GM19023 (cell line): ENCODE results near the gene NLRC5.
A peak's percentile ranks its signal among the peaks of the same experiment; 100 is the strongest.
"Not testable (repeated sequence)": the region's sequence is repeated elsewhere in the genome, so short reads cannot be mapped to it uniquely, and the experiment has no call there.

Experiments used
- ATAC-seq: cut with Tn5 transposase; IDR thresholded peaks from one replicate; pipeline ENCODE4 v1.9.1; 2021; ENCODE audit warnings: mild to moderate bottlenecking, moderate library complexity; ENCODE audit not compliant: unreplicated experiment

NLRC5 gene

GRCh38 chr16:57092786-57093411, 103.5 kb downstream of the NLRC5 start:
- ATAC-seq, result peak; percentile 38

- no peak for ATAC-seq
Measured at GRCh38 chr16:57093666-57094564, 104.6 kb downstream of the NLRC5 start.

DNA sequence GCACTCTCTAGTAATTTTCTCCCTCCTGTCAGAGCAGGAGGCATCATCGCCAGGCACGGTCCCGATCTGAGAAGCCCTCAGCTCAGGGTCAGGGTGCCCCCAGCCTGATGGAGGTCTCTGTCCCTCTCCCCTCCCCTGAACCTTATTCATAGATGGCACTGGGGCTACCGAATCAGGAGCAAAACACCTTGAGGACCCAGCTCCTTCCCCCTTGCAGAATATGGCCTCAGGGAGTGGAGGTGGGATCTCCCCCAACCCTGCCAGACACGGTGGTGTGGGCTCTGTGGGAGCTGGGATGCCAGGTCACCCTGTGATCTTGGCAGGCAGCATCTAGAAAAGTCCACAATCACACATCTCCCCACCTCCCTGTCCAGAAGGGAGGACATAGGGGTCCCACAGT, 105.6 kb downstream of the NLRC5 start:
- no peak for ATAC-seq

DNA sequence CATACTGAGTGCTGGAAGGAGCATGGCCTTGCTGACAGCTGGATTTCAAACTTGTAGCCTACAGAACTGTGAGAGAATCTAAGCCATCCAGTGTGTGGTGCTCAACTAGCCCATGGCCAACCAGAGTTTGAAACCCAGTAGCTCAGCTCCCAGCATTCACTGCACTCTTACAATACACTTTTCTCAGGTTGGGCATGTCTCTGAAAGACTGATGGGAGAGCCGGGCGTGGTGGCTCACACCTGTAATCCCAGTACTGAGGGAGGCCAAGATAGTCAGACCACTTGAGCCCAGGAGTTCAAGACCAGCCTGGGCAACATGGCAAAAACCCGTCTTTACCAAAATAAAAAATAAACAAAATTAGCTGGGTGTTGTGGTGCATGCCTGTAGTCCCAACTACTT, 106.8 kb downstream of the NLRC5 start:
- ATAC-seq, result no peak

- no peak for ATAC-seq
Measured at GRCh38 chr16:57096793-57097192, 107.4 kb downstream of the NLRC5 start.

DNA sequence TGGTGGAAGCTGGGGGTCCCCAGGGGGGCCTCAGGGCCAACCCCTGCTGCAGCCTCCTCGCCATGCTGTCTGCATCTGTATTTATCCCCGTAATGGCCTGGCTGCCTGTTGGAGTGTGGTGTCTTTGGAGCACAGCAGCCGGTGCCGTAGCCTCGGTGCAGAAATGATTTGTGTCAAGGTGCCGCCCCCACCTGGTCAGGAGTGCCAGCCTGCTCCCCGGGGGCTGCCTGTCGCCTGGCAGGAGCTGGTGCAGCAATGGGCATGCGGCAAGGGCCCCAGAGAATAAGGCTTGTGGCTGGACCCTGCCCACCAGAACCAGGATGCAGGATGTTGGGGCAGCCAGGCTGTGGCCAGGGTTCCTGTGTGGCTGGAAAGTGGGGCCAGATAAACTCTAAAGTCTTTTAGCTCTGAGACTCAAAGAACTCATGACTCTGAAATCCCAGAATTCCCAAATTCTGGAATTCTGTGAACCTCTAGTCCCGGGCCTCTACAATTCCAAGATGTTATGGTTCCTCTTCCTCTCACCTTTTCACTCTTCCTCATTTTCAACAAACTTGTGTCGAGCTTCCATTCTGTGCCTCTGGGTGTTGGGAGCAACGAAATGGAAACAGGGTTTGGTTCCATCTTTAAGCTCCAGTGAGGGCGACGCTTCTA, 109.0 kb downstream of the NLRC5 start:
- no peak for ATAC-seq

- ATAC-seq, result not testable (repeated sequence)
Measured at GRCh38 chr16:57099965-57100364, 110.6 kb downstream of the NLRC5 start.

DNA sequence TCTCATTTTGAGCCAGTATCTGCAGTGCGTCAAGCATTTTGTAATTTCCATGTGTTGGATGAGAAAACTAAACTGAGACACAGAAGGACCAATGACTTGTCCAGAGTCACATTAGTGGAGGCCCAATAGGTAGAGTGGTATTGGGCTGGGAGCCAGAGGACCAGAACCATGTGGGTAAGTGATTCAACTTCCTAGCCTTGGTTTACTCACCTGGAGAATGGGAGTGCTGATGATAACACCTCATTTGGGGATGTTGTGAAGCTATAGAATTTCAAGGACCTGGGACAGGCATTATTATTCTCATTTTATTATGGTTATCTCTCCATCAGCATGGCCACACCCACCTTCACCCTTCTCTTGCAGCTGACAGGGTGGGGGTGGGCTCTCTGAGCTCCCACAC, 111.1 kb downstream of the NLRC5 start:
- no peak for ATAC-seq

DNA sequence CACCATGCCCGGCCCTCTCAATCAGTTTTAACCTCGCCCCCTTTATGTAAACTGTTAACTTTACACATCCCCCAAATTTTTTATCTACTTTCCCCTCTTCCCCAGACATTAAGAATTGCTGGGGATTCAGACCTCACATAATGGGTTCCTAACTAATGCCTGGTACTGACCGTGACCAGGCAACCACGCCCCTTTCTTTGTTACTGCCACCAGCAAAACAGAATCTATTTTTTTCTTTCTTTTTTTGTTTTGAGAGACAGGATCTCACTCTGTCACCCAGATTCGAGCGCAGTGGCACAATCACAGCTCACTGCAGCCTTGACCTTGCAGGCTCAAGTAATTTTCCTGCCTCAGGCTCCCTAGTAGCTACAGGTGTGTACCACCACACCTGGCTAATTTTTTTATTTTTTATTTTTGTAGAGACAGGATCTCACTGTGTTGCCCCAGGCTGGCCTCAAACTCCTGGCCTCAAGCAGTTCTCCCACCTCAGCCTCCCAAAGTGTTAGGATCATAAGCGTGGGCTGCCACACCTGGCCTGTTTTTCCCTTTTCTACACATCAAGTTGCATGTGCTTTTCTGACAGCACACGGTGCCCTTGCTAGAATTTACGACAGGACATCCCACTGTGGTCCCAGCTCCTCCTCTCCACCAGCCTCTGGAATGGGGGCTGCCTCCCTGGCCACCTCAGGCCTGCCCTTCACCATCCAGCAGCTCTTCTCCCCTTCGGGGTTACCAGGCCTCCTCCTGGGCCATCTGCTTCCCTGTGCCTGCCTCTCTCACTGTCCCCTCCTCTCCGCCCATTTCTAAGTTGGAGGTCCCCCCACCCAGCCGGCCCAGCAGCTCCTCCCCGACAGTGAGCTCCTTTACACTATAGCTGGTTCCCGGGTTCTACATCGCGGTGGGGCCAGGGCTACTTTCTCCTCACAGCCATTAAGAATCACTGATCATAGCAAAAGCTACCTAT, 113.8 kb downstream of the NLRC5 start:
- ATAC-seq, result no peak

DNA sequence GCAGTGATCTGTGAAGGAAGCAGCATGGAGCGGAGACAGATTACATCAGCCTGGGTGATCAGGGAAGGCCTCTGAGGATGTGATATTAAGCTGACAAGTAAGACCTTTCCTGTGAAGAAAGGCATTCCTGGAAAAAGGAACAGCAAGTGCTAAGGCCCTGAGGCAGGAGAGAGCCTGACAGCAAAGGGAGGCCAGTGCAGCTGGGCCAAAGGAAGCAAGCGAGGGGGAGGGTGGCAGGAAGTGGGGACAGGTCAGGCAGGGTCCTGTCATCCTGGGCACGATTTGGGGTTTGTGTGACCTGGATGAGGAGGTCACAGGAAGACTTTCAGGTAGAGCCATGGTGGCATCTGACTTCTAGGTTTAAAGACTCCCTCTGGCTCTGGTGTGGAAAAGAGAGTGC, 115.3 kb downstream of the NLRC5 start:
- no peak for ATAC-seq

DNA sequence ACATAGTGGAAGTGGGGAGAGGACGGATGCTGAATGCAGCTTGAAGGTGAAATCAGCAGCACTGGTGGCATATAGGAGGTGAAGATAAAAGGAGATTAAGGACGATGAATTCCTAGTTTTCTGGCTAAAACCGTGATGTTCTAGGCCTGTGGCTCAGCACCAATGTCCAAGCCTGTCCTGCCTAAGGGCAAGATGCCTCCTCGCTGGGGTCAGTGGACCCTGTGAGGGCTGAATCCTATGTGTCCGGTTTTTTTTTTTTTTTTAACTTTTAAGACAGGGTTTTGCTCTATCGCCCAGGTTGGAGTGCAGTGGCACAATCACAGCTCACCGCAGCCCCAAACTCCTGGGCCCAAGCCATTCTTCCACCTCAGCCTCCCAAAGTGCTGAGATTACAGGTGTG, 115.8 kb downstream of the NLRC5 start:
- no peak for ATAC-seq

GRCh38 chr16:57106767-57107166, 117.4 kb downstream of the NLRC5 start:
- no peak for ATAC-seq

DNA sequence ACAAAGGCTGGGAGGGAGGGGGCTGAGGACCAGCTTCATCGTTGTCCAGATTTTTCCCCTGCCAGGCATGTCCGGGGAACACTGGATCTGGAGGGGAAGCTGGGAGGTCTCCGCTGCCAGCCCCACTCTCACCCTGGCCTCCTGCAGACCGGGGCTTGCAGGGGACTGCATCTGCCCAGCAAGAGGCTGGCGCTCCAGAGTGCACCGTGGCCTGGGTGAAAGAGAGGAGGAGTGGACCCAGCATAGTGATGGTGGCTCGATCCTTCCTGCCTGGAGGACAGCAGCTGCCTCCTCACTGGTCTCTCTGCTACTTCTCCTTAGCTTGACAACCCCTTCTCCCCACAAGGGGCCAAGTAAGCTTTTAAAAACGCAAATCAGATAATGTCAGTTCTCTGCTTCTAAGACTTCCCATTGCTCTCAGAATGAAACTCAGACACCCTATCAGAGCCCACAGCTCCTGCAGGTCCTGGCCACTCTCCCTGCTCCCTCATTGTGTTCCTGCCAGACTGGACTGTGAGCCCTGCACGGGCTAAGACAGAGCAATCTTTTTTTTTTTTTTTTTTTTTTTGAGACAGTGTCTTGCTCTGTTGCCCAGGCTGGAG, 118.1 kb downstream of the NLRC5 start:
- ATAC-seq, result no peak

GRCh38 chr16:57108432-57108831, 119.1 kb downstream of the NLRC5 start:
- ATAC-seq, result no peak

GRCh38 chr16:57109259-57110105, 120.1 kb downstream of the NLRC5 start:
- not testable (repeated sequence) for ATAC-seq

DNA sequence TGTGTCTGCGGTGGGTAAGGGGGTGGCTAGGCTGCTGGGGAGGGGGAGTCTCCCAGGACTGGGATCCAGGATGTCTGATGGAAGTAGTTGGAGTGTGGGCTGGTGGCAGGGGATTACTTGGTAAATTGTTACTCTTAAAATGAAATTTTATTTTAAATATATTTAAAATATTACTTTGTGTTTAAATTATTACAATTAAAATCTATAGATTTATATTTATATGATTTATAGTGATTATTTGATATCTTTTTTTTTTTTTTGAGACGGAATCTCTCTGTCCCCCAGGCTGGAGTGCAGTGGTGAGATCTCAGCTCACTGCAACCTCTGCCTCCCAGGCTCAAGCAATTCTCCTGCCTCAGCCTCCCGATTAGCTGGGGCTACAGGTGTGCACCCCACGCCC, 121.6 kb downstream of the NLRC5 start:
- no peak for ATAC-seq

- no peak for ATAC-seq
Measured at GRCh38 chr16:57111420-57111819, 122.1 kb downstream of the NLRC5 start.

DNA sequence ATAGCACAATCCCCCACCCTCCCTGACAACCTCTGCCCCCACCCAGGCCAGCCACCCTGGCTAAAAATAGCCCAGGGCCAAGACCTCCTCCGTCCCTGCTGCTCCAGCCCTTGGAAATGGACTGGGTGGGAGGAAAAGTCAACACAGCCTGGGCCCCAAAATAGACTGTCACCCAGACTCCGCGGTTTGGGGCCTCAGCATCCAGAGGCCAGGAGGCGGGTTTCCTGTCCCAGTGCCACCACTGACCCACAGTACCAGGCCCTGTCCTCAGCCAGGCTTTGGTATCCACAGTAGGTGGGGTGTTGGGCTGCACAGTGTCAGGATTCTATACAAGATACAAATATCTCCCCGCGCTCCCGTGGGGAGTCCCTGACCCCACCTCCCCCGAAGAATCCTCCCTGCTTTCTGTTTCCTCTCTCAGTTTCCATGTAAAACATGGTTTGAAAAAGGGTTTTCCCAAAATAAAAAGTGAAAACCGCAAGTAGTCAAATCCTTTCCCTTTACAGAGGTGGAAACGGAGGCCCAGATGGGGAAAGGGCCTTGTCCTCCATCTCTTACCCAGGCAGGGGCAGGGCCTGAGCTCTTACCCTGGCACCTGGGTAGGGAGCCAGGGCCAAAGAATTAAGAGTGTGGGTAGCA, 123.2 kb downstream of the NLRC5 start:
- ATAC-seq, result no peak

DNA sequence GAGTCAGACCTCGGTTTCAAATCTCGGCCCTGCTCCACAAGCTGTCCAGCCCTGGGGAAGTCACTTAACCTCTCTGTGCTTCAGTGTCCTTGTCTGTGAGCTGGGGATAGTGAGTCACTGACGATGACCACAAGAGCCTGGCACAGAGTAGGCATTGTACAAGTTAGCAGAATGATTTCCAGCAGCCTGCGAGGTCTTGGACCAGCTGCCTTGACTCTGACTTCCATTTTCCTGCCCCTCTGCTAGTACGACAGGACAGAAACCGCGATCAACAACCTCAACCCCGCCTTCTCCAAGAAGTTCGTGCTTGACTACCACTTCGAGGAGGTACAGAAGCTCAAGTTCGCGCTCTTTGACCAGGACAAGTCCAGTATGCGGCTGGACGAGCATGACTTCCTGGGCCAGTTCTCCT, 123.7 kb downstream of the NLRC5 start:
- ATAC-seq, result no peak
